ENCODE measurements around the gene PPBP.

- TF ChIP-seq CTCF (IDR thresholded peaks at IDR 0.05; ENCODE audit: poor library complexity, severe bottlenecking) (no peak), POLR2AphosphoS5 (IDR thresholded peaks at IDR 0.05) (no peak), EZH2 (IDR thresholded peaks at IDR 0.05; ENCODE audit: borderline replicate concordance, insufficient read depth, low read length, poor library complexity, severe bottlenecking) (no peak), EP300 (conservative IDR thresholded peaks at IDR 0.05; ENCODE audit: poor library complexity, severe bottlenecking) (no peak), REST (IDR thresholded peaks at IDR 0.05; ENCODE audit: borderline replicate concordance) (no peak), RAD21 (conservative IDR thresholded peaks at IDR 0.05) (no peak)
Observed at GRCh38 chr4:74018771-74019170, 30.8 kb upstream of the PPBP start.
